ENCODE measurements around the gene PTGER1. TPM values are rescaled to one million over a fixed set of nuclear protein-coding genes. Genes with fewer than 3 reads are reported as not detected.
A peak's percentile ranks its signal among the peaks of the same experiment; 100 is the strongest.

PTGER1 gene
- total and polyA plus RNA-seq, 2 of the 13 experiments (the other 11 are each of a cell fraction or from before 2014, with no cell fraction given) = 0.13 TPM; not detected in 1

DNA sequence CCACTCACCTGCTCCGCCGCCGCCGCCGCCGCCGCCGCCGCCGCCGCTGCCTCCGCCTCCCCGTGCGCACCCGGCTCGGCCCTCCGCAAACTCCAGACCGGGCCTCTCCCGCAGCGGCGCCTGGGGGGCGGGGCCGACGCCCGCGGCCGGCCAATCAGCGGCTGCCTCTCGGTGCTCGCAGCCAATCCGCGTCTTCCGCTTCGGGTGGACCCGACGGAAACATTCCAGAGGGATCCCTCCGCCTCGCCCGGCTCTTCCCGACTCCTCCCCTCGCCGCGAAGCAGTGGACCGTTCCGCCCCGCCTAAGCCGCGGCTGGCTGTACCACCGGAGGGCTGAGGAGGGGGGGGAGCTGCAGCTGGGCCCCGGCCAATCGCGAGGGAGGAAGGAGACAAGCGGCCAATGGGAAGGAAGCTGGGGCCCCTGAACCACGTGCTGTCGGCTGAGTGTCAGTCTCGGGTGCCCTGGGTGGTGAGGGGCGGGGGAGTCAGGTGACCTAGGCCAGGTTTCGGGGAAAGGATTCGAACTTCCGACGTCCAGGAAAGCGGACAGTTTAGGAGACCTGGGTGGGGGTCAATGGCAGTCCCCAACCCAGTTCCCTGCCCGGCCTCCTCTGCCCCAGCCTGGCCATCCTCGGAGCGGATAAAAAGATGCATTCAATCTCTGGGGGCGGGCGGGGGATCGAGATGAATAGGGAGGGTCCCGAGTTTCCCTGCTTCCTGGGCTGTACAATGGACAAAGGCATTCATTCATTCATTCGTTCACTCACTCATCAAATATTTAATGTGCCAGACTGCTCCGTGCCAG, 21.1 kb upstream of the PTGER1 start, which contains the start of gene GIPC1 (continued):
- TF ChIP-seq, protein P1, sequence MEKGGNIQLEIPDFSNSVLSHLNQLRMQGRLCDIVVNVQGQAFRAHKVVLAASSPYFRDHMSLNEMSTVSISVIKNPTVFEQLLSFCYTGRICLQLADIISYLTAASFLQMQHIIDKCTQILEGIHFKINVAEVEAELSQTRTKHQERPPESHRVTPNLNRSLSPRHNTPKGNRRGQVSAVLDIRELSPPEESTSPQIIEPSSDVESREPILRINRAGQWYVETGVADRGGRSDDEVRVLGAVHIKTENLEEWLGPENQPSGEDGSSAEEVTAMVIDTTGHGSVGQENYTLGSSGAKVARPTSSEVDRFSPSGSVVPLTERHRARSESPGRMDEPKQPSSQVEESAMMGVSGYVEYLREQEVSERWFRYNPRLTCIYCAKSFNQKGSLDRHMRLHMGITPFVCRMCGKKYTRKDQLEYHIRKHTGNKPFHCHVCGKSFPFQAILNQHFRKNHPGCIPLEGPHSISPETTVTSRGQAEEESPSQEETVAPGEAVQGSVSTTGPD (CRISPR knock-in tag; IDR thresholded peaks at IDR 0.05) = no peak
- TF ChIP-seq MXI1 (IDR thresholded peaks at IDR 0.05; ENCODE audit: borderline replicate concordance, low read depth, low read length) = peak; percentile 91; the same call in 2 of the 3 replicates
- TF ChIP-seq ZSCAN30 (CRISPR knock-in tag; IDR thresholded peaks at IDR 0.05) = no peak
- TF ChIP-seq, protein P2, sequence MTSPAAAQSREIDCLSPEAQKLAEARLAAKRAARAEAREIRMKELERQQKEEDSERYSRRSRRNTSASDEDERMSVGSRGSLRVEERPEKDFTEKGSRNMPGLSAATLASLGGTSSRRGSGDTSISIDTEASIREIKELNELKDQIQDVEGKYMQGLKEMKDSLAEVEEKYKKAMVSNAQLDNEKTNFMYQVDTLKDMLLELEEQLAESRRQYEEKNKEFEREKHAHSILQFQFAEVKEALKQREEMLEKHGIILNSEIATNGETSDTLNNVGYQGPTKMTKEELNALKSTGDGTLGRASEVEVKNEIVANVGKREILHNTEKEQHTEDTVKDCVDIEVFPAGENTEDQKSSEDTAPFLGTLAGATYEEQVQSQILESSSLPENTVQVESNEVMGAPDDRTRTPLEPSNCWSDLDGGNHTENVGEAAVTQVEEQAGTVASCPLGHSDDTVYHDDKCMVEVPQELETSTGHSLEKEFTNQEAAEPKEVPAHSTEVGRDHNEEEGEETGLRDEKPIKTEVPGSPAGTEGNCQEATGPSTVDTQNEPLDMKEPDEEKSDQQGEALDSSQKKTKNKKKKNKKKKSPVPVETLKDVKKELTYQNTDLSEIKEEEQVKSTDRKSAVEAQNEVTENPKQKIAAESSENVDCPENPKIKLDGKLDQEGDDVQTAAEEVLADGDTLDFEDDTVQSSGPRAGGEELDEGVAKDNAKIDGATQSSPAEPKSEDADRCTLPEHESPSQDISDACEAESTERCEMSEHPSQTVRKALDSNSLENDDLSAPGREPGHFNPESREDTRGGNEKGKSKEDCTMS (CRISPR knock-in tag; conservative IDR thresholded peaks at IDR 0.05) = no peak
- TF ChIP-seq ZNF839 (CRISPR knock-in tag; IDR thresholded peaks at IDR 0.05; ENCODE audit: borderline replicate concordance) = no peak
- no peak for TF ChIP-seq NFE2L1 (CRISPR knock-in tag; IDR thresholded peaks at IDR 0.05; ENCODE audit: borderline replicate concordance)
- 0 out of 2 replicates have a peak, but pooled peaks have one; percentile 59 for TF ChIP-seq ZNF772 (CRISPR knock-in tag; IDR thresholded peaks at IDR 0.05)
- TF ChIP-seq, protein P3, sequence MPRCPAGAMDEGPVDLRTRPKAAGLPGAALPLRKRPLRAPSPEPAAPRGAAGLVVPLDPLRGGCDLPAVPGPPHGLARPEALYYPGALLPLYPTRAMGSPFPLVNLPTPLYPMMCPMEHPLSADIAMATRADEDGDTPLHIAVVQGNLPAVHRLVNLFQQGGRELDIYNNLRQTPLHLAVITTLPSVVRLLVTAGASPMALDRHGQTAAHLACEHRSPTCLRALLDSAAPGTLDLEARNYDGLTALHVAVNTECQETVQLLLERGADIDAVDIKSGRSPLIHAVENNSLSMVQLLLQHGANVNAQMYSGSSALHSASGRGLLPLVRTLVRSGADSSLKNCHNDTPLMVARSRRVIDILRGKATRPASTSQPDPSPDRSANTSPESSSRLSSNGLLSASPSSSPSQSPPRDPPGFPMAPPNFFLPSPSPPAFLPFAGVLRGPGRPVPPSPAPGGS (CRISPR knock-in tag; IDR thresholded peaks at IDR 0.05) = 0 out of 2 replicates have a peak, but pooled peaks have one; percentile 22
- TF ChIP-seq, protein P4, sequence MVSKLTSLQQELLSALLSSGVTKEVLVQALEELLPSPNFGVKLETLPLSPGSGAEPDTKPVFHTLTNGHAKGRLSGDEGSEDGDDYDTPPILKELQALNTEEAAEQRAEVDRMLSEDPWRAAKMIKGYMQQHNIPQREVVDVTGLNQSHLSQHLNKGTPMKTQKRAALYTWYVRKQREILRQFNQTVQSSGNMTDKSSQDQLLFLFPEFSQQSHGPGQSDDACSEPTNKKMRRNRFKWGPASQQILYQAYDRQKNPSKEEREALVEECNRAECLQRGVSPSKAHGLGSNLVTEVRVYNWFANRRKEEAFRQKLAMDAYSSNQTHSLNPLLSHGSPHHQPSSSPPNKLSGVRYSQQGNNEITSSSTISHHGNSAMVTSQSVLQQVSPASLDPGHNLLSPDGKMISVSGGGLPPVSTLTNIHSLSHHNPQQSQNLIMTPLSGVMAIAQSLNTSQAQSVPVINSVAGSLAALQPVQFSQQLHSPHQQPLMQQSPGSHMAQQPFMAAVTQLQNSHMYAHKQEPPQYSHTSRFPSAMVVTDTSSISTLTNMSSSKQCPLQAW (CRISPR knock-in tag; IDR thresholded peaks at IDR 0.05) = peak; percentile 87
- peak; percentile 71 for TF ChIP-seq ZMYM3 (CRISPR knock-in tag; IDR thresholded peaks at IDR 0.05)
- TF ChIP-seq SETDB1 (CRISPR knock-in tag; IDR thresholded peaks at IDR 0.05; ENCODE audit: borderline replicate concordance) = no peak
- TF ChIP-seq, protein P5, sequence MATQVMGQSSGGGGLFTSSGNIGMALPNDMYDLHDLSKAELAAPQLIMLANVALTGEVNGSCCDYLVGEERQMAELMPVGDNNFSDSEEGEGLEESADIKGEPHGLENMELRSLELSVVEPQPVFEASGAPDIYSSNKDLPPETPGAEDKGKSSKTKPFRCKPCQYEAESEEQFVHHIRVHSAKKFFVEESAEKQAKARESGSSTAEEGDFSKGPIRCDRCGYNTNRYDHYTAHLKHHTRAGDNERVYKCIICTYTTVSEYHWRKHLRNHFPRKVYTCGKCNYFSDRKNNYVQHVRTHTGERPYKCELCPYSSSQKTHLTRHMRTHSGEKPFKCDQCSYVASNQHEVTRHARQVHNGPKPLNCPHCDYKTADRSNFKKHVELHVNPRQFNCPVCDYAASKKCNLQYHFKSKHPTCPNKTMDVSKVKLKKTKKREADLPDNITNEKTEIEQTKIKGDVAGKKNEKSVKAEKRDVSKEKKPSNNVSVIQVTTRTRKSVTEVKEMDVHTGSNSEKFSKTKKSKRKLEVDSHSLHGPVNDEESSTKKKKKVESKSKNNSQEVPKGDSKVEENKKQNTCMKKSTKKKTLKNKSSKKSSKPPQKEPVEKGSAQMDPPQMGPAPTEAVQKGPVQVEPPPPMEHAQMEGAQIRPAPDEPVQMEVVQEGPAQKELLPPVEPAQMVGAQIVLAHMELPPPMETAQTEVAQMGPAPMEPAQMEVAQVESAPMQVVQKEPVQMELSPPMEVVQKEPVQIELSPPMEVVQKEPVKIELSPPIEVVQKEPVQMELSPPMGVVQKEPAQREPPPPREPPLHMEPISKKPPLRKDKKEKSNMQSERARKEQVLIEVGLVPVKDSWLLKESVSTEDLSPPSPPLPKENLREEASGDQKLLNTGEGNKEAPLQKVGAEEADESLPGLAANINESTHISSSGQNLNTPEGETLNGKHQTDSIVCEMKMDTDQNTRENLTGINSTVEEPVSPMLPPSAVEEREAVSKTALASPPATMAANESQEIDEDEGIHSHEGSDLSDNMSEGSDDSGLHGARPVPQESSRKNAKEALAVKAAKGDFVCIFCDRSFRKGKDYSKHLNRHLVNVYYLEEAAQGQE (IDR thresholded peaks at IDR 0.05; ENCODE audit: borderline replicate concordance in 1 of 2, low read depth in 1 of 2, low read length in 2 of 2) = no peak
- peak; percentile 31; the same call in 1 of the 2 replicates for TF ChIP-seq MTA1 (CRISPR knock-in tag; IDR thresholded peaks at IDR 0.05; ENCODE audit: borderline replicate concordance)
- 0 out of 2 replicates have a peak, but pooled peaks have one; percentile 15 for TF ChIP-seq ZKSCAN5 (CRISPR knock-in tag; IDR thresholded peaks at IDR 0.05)
- TF ChIP-seq KLF12 (CRISPR knock-in tag; IDR thresholded peaks at IDR 0.05; ENCODE audit: borderline replicate concordance) = peak; percentile 29; the same call in 1 of the 2 replicates
- TF ChIP-seq ZFP62 (CRISPR knock-in tag; IDR thresholded peaks at IDR 0.05) = no peak; the same call in 1 of the 2 replicates
